ENCODE data around the gene OSBPL8. TPM values are rescaled to one million over a fixed set of nuclear protein-coding genes. Genes with fewer than 3 reads are reported as not detected.

OSBPL8 gene
- total and polyA plus RNA-seq, 9 of the 15 experiments (the other 6 are each of a cell fraction or from before 2014, with no cell fraction given), result 17.4 to 82.7 (median 42.8) TPM

GRCh38 chr12:76529226-76529918 lies 30.2 kb downstream of the OSBPL8 start (continued):
- TF ChIP-seq TEAD4 (IDR thresholded peaks at IDR 0.05; ENCODE audit: low read length) (0 out of 2 replicates have a peak, but pooled peaks have one; percentile 31), TEAD4 (CRISPR knock-in tag; IDR thresholded peaks at IDR 0.05; ENCODE audit: borderline replicate concordance) (no peak), PYGO2 (tag; IDR thresholded peaks at IDR 0.05) (no peak), ETV5 (CRISPR knock-in tag; IDR thresholded peaks at IDR 0.05; ENCODE audit: low read depth) (no peak), RBM17 (IDR thresholded peaks at IDR 0.05; ENCODE audit: borderline replicate concordance, low read depth, low read length) (no peak), IRF2 (CRISPR knock-in tag; IDR thresholded peaks at IDR 0.05) (no peak), CHCHD3 (CRISPR knock-in tag; IDR thresholded peaks at IDR 0.05) (no peak), FOXA1 (IDR thresholded peaks at IDR 0.05; ENCODE audit: borderline replicate concordance) (no peak), CBX8 (IDR thresholded peaks at IDR 0.05; ENCODE audit: borderline replicate concordance, extremely low read depth, low read depth, low read length, poor library complexity, severe bottlenecking) (no peak), ZNF592 (IDR thresholded peaks at IDR 0.05) (no peak), PPARD (CRISPR knock-in tag; IDR thresholded peaks at IDR 0.05) (no peak), MTA1 (IDR thresholded peaks at IDR 0.05; ENCODE audit: borderline replicate concordance) (no peak), MBD1 (CRISPR knock-in tag; IDR thresholded peaks at IDR 0.05) (no peak), ZNF518B (CRISPR knock-in tag; IDR thresholded peaks at IDR 0.05) (no peak), ZBTB49 (CRISPR knock-in tag; IDR thresholded peaks at IDR 0.05; ENCODE audit: borderline replicate concordance) (no peak)
